Activated CD4-positive, alpha-beta T cell treated with anti-CD3 and anti-CD28 coated beads, Interleukin-2, Interleukin-6, amounts not matched to agents 100 ng/mL and 50 ng/mL, durations not matched to agents 16 hours and 8 hours (primary cell): ENCODE results near the gene KLHDC10.
A peak's percentile ranks its signal among the peaks of the same experiment; 100 is the strongest.
"Not testable (repeated sequence)": the region's sequence is repeated elsewhere in the genome, so short reads cannot be mapped to it uniquely, and the experiment has no call there.

Source experiments
- DNase-seq: peaks from one replicate; pipeline ENCODE4 v3.0.0-alpha.2; 2020

KLHDC10 gene, protein sequence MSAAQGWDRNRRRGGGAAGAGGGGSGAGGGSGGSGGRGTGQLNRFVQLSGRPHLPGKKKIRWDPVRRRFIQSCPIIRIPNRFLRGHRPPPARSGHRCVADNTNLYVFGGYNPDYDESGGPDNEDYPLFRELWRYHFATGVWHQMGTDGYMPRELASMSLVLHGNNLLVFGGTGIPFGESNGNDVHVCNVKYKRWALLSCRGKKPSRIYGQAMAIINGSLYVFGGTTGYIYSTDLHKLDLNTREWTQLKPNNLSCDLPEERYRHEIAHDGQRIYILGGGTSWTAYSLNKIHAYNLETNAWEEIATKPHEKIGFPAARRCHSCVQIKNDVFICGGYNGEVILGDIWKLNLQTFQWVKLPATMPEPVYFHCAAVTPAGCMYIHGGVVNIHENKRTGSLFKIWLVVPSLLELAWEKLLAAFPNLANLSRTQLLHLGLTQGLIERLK

DNA sequence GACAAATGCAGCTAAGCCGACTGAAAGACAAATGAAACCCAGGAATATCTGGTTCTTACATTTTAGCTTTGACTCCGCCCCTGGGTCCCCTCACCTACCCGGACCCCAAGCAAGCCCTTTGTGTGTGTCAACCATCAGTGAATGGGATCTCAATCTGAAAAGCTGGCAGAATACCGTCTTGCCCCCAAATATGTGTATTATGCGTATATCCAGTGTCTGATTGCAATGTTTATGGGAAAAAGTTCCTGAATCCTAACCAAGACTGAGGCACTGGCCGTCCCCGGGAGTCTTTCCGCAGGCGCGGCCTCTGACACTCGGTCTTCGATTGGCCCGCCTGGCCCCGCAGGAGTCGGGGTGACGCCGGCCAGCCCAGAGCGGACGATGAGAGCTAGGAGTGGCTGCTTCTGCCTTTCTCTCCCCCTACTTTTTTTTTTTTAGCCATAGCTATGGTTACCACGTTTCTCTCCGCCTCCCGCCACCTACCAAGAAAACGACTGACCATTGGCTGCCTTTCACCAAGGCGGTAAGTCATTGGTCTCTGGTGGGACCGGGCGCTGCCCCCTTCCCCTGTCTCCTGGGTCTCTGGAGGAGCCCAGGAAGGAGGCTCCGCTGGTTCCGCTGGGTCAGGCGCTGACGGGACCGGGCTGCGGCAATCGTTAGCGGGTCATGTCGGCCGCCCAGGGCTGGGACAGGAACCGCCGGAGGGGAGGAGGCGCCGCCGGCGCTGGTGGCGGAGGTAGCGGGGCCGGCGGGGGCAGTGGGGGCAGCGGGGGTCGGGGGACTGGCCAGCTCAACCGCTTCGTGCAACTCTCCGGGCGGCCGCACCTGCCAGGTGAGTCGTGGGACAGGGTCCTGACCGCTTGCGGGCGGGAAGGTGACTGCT, at the start of gene KLHDC10:
KLHDC10 (plus strand) TSS at position 557 of the 883 bp plus-strand sequence; CDS start at position 667, 110 bp downstream.
- peak; percentile 98 for DNase-seq

DNA sequence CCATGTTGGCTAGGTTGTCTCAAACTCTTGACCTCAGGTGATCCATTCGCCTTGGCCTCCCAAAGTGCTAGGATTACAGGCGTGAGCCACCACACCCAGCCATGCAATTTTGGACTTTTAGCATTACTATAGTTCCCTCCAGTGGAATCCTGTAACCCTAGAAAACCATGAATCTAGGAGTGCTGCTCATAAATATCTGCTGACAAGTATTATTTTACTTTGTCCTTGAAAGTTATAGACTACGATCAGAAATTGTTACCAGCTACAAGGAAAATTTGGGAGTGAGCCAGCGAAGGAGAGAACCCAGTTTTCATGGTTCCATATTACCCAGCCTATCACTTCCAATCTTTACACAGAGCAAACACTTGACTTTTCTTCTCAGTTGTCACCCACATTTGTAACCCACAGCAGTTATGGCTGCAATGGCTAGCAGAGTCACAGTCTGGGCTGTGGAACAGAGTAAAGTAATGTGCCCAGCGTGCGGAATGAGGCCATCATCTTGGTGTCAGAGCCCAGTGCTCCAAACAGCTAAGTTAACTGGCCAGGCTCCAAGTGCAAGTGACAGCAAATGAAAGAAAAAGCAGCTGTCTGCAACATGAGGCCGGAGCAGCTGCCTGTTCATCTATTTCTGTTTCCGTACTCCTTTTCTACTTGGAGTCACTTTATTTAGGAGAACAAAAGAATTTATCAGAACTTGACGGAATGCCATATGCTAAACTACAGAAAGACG, 49.1 kb upstream of the KLHDC10 start:
- no peak for DNase-seq

DNA sequence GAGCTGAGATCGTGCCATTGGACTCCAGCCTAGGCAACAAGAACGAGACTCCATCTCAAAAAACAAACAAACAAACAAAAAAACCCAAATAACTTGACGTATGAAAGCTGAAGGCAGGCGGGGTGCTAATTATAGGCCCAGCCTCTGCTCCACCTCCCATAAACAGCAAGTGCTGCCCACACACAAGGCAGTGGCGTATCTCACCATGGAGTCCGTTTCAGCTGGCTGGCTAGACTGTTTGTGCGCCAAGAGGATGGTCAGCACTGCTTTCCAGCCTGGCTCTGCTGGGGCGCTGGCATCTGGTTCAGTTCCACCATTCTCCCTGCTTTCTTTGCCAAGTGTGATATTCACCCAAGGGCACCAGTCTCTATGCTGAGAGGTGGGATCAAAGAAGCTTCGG, 48.2 kb upstream of the KLHDC10 start:
- no peak for DNase-seq

DNA sequence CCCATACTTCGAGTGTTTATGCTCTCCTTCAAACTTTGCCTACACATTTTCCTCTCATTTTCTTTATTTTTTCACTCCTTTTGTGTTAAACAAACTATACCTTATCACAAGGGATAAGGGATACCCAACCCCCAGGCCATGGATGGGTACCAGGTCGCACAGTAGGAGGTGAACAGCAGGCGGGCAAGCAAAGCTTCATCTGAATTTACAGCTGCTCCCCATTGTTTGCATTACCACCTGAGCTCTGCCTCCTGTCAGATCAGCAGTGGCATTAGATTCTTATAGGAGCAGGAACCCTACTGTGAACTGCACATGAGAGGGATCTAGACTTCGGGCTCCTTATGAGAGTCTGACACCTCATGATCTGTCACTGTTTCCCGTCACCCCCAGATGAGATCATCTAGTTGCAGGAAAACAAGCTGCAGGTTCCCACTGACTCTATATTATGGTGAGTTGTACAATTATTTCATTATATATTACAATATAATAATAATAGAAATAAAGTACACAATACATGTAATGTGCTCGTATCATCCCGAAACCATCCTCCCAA, 47.6 kb upstream of the KLHDC10 start:
- DNase-seq = no peak

DNA sequence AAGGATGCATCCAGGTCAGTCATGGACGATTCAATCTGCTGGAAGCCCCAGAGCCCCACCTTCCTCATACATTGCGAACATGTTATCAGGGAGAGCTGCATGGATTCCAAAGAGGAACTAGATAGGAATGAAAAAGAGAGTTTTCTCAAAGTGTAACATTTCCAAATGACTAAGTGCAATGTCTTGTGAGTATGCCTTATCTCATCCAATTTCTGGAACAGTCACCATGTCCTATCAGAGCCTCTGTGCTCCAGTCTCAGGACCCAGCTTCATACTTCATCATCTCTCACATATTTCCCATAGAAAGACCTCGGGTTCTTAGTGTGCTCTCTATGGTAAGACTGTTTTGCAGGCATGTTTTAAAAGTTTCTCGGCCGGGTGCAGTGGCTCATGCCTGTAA, 45.9 kb upstream of the KLHDC10 start:
- no peak for DNase-seq

DNA sequence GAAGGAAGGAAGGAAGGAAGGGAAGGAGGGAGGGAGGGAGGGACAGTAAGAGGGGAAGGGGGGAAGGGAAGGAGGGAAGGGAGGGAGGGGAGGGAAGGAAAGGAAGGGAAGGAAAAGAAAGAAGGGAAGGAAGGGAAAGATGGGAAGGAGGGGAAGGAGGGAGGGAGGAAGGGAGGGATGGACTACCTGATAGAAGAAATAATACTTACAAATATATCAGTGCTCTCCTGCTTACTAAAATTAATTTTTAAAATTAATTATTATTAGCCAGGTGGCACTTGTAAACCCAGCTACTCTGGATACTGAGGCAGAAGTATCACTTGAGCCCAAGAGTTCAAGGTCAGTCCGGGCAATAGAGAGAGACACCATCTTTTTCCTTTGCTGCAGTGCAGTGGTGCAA, 37.6 kb upstream of the KLHDC10 start:
- no peak for DNase-seq

DNA sequence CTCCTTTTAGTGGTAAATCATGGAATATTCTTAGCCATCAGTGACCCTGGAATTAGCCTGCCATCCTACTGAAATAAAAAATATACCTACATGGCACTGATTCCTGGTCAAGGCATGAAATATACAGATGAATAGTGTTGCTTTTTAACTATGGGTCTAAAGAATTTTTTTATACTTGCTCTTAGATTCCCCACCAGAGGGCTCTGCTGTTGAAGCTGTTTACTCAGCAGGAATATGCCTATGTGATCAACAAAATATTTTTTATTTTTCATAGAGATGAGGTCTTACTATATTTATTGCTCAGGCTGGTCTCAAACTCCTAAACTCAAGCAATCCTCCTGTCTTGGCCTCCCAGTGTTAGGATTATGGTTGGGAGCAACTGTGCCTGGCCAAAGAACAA, 32.6 kb upstream of the KLHDC10 start:
- no peak for DNase-seq

DNA sequence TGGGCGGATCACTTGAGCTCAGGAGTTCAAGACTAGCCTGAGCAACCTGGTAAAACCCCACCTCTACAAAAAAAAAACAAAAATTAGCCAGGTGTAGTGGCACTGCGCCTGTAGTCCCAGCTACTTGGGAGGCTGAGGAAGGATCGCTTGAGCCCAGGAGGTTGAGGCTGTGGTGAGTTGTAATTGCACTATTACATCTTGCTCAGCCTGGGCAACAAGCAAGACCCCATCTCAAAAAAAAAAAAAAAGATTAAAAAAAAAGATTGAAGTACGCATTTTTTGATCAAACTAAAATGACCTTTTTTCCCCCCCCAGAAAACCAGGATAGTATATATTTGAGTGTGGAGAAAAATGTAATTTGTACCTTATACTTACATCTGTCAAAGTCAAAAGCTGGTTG, 29.8 kb upstream of the KLHDC10 start:
- DNase-seq = no peak

DNA sequence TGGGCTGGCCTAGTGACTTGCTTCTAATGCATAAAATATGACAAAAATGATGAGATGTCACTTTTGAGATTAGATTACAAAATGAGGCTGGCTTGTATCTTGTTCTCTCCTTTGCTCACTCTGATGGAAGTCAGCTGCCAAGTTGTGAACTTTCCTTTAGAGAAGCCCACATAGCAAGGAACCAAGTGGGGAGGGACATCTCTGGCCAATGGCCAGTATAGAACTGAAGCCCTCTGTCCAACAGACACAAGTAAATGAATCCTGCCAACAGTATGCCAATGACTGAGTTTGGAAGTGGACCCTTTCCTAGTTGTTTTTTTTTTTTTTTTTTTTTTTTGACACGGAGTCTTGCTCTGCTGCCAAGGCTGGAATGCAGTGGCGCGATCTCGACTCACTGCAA, 22.5 kb upstream of the KLHDC10 start:
- no peak for DNase-seq

DNA sequence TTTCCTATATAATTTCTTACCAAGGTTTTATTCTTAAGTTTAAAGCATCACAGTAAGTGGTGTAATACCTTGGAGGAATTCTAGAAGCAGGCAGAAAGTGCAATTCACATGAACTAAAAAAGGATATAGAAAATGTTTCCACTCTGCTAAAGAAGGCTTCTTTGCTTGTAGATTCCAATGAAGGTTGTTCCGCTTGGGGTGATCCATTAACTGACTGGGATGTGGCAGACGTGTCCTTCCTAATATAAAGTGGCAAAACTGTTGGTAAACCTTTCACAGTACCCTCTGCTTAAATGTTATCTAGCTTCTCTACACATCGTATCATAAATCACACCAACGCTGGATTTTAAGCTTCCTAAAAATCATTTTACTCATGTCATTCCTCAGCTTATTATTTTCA, 21.4 kb upstream of the KLHDC10 start:
- no peak for DNase-seq

DNA sequence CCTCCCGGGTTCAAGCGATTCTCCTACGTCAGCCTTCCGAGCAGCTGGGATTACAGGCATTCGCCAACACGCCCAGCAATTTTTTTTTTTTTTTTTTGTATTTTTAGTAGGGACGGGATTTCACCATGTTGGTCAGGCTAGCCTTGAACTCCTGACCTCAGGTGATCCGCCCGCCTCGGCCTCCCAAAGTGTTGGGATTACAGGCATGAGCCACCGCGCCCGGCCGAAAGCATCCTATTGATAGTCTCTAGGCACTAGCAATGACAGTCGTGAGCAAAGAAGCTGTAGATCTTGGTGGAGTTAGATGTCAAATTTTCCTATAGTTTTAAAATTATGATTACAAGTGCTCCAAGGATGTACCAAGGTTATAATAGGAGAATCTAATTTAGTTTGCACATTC, 18.1 kb upstream of the KLHDC10 start:
- DNase-seq = not testable (repeated sequence)

DNA sequence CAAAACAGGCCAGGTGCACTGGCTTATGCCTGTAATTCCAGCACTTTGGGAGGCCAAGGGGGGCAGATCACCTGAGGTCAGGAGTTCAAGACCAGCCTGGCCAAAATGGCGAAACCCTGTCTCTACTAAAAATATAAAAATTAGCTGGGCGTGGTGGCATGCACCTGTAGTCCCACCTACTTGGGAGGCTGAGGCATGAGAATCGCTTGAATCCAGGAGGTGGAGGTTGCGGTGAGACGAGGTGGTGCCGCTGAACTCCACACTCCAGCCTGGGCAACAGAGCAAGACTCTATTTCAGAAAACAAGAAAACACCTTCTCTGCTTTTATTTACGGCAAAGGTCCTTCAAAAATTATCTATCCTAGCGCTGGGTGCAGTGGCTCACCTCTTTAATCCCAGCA, 15.1 kb upstream of the KLHDC10 start:
- DNase-seq = not testable (repeated sequence)

DNA sequence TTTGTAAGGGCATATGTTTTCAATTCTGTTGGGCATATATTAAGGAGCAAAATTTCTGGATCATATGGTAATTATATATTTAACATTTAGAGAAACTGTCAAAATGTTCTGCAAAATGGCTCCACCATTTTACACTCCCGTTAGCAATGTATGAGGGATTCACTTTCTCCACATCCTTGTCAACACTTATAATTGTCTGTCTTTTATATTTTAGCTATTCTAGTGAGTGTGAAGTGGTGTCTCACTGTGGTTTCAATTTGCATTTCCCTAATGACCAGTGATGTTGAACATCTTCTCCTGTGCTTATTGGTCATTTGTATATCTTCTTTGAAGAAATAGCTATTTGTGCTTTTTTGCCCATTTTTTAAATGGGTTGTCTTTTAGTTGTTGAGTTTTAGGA, 8.1 kb upstream of the KLHDC10 start:
- DNase-seq = no peak

DNA sequence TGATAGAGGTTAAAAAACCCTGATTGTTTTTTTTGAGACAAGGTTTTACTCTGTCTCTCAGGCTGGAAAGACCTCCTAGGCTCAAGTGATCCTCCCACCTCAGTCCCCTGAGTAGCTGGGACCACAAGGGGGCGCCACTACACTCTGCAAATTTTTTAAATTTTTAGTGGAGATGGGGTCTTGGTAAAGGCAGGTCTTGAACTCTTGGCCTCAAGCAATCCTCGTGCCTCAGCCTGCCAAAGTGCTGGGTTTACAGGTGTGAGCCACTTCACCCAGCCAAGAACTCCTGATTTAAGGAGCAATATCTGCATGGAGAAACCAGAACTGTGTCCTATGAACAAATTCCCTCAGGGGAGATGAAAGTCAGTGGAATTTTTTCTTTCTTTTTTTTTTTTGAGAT, 7.3 kb upstream of the KLHDC10 start:
- peak; percentile 74 for DNase-seq

DNA sequence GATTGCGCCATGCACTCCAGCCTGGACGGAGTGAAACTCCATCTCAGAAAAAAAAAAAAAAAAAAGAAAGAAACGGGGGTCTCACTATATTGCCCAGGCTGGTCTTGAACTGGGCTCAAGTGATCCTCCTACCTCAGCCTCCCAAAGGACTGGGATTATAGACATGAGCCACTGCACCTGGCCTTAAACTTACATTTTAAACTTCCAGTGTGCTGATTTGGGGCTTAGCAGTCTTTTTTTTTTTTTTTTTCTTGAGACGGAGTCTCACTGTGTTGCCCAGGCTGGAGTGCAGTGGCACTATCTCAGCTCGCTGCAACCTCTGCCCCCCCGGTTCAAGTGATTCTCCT, 5.8 kb upstream of the KLHDC10 start:
- DNase-seq = not testable (repeated sequence)

DNA sequence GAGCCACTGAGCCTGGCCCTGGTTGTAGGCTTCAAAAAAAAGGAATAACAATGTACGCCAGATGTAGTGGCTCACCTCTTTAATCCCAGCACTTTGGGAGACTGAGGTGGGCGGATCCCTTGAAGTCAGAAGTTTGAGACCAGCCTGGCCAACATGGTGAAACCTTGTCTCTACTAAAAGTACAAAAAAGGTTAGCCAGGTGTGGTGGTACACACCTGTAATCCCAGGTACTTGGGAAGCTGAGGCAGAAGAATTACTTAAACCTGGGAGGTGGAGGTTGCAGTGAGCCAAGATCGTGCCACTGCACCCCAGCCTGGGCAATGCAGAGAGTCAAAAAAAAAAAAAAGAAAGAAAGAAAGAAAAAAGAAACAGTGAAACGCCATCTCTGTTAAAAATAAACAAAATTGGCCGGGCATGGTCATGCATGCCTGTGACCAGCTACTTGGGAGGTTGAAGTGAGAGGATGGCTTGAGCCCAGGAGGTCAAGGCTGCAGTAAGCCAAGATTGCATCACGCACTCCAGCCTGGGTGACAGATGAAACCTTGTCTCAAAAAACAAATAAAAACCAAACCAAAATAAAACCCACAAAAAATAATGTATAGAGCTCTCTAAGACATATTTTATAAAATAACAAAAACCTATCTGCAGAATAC, 4.7 kb upstream of the KLHDC10 start:
- DNase-seq = no peak

DNA sequence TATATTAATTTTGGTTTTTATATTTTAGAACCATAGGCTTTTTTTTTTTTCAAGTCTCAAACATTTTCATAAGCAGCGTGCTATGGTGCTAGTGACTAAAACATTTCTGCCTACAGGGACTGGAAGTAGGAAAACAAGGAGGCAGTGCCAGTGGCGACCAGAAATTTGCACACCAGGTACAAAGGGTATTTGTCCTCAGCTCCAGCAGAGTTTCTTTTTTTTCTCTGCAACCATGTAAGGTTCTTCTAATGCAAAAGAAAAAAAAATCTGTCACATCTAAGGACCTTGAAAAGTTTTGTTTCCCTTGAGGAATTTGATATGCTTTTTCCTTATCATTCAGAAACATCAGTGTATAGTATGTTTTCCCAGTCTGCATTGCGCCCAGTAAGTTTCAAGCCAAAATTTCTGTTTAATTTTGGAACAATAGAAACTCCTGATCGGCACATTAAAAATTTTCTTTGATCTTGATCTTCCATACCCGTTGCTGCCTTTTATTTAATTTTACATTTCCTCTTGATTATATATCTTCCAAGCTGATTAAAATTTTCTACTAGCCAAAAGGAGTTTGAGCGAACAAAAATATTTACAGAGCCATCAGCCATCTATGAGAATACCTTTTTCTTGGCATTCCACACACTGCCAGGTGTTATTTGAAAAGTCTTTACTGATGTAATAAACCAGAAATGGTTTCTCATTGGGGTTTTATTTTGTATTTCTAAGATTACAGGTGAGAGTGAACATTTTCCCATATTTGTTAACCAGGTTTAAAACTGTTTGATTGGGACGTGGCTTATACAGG, 956 bp upstream of the KLHDC10 start:
- no peak for DNase-seq

DNA sequence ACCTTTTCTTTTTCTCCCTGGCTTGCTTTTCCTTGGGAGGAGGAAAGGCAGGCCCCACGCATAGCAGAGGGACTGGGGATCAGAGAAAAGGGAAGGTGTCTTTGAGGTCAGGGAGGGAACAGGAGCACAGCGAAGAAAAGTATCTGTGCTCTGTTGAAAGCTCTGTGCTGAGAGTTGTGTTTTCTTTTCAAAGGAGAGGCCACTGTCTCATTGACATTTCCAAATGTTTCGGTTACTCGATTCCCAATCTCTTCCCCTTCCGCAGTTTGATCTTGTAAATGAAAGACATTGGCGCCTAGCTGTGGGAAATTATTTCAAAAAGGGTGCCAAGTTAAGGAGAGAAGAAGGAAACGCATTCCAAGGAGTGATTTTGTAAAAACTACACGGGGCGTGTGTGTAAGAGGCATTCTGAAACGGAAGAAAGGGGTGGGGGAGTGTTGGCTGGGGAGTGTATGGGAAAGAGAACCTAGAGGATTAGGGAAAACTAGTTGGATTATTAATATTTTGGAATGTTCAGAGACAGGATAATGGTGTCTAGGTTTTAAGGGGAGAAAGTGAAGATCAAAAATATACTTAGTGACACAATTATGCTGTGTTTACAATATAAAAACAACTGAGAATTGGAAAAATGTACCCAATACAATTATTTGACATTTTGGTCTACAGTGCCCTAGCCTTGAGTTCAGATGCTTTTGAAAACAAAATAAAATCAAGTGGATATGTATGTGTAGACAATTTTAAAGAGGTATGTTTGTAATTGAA, 708 bp downstream of the KLHDC10 start:
- DNase-seq = no peak

DNA sequence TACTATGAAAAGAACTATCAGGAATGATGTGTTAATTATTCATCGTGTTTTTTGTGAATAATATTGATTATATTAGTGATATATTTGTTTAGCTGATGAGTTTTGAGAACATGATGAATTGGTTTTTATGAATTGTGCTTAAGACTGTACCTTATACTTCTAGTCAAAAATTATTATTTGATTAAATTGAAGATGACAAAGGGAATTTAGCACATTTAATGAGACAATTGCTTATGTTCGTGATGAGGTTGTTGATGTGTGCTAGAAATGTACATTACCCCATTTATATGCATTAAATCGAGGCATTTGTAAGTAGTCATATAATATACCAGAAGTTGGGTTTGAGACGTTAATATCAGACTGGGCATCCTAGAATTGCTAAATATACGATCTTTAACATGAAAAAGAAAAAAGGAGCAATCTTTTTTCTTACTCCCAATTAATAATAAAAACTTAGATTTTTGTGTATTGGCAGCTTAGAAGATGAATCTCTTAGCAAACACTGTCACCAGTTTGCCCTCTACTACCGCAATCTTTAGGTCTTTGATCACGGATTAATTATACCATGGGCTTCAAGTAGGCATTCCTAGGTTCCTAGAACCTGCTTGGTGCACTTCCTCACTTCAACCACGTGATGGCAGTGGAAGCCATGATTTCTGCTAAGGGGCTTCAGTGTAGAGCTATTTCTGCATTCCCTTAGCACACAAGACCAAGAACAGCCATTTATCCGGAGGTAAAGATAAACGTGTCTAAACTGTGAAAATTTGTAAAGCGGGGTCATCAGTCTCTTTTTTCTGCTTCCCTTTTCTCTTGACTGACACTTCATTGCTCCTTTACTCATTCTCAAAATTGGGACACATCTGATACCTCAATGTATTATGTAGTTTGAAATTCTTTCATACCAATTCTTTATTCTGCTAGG, 1.6 kb downstream of the KLHDC10 start:
- peak; percentile 77 for DNase-seq
